Muscle layer of colon (tissue), 2 donors: Measurements from ENCODE around the gene ADCY3.

Experiments used
- H3K27ac ChIP-seq: one replicate; pipeline ENCODE4 v1.7.0; 2013; ENCODE audit warnings: low read depth, mild to moderate bottlenecking, low read length, moderate library complexity
- H3K27me3 ChIP-seq, 2 donors: one replicate each; pipeline ENCODE4 v1.7.0; 2013; ENCODE audit warnings: low read length in 2 of 2, mild to moderate bottlenecking in 2 of 2; ENCODE audit not compliant: insufficient read depth in 2 of 2, control insufficient read depth in 1 of 2
- H3K36me3 ChIP-seq: one replicate; pipeline ENCODE4 v1.7.0; 2013; ENCODE audit warnings: mild to moderate bottlenecking, low read length; ENCODE audit not compliant: insufficient read depth
- H3K4me1 ChIP-seq: one replicate; pipeline ENCODE4 v1.7.0; 2013; ENCODE audit warnings: mild to moderate bottlenecking, low read length; ENCODE audit not compliant: insufficient read depth
- H3K4me3 ChIP-seq, 2 donors: one replicate each; pipeline ENCODE4 v1.7.0; 2013; ENCODE audit warnings: low read length in 2 of 2, low read depth in 1 of 2, mild to moderate bottlenecking in 1 of 2, moderate library complexity in 1 of 2
- H3K9ac ChIP-seq: one replicate; pipeline ENCODE4 v1.7.0; 2013; ENCODE audit warnings: low read length
- H3K9me3 ChIP-seq: one replicate; pipeline ENCODE4 v1.7.0; 2013; ENCODE audit warnings: mild to moderate bottlenecking, low read length
- donor health status: abdominal sarcoma.
- donor health status: Adenocarcinoma of cecum.

The ADCY3 gene

DNA sequence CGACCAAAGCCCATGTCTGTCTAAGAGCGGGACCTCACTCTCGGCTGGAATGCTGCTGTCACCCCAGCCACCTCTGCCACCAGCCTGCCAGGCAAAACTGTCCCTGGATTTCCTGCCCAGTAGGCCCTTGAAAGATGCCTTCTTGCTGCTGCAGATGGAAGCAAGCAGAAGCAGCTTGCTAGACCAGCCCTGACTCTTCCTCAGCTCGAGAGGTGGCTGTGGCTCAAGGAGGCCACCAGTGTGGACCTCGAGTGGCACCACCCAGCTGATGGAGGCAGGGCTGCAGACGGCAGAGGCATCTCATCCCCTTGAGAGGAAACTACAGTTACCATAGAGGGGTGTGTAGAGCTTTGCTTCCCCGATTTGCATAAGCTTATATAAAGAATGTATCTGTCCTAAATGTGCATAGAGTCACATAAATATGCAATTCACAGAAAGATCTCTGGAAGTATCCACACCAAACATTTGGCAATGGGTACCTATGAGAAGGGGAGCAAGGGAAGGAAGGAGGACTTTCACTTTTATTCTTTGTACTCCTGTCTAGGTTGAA, 20.6 kb downstream of the ADCY3 start:
- no peak overlapping the region for H3K27ac ChIP-seq
- no peak overlapping the region for H3K9ac ChIP-seq
- no peaks in the 10 kb centered on the region for H3K4me1 ChIP-seq
- H3K27me3 ChIP-seq = no peaks in the 10 kb centered on the region
- H3K4me3 ChIP-seq = no peak overlapping the region
- no peaks in the 10 kb centered on the region for H3K36me3 ChIP-seq
- H3K9me3 ChIP-seq = no peaks in the 10 kb centered on the region

- Histone ChIP-seq H3K9ac (no peak overlapping the region), H3K27me3 (no peaks in the 10 kb centered on the region), H3K4me3 (no peak overlapping the region), H3K9me3 (no peaks in the 10 kb centered on the region), H3K36me3 (no peaks in the 10 kb centered on the region), H3K27ac (no peak overlapping the region), H3K4me1 (no peaks in the 10 kb centered on the region)
Measured at GRCh38 chr2:24898122-24899109, 21.6 kb downstream of the ADCY3 start.

DNA sequence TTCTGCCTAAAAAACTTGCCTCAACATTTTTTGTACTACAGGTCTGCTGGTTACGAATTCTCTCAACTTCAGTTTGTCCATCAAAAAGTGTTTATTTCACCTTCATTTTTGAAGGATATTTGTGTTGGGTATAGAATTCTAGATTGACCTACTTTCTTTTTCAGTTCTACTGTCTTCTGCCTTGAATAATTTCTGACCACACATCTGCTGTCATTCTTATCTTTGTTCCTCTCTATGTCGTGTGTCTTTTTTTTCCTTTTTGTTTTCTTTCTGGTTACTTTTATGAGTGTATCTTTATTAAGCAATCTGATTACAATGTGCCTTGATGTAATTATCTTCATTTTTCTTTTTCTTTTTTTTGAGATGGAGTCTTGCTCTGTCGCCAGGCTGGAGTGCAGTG, 25.3 kb downstream of the ADCY3 start:
- Histone ChIP-seq H3K9ac (no peak overlapping the region), H3K4me3 (no peak overlapping the region), H3K9me3 (no peaks in the 10 kb centered on the region), H3K27ac (no peak overlapping the region), H3K36me3 (no peaks in the 10 kb centered on the region), H3K27me3 (no peaks in the 10 kb centered on the region), H3K4me1 (no peaks in the 10 kb centered on the region)

GRCh38 chr2:24893934-24894333, 26.1 kb downstream of the ADCY3 start:
- H3K9ac ChIP-seq = no peak overlapping the region
- H3K27me3 ChIP-seq = no peaks in the 10 kb centered on the region
- H3K4me1 ChIP-seq = no peaks in the 10 kb centered on the region
- no peaks in the 10 kb centered on the region for H3K36me3 ChIP-seq
- H3K27ac ChIP-seq = no peak overlapping the region
- H3K4me3 ChIP-seq = no peak overlapping the region
- H3K9me3 ChIP-seq = no peaks in the 10 kb centered on the region

DNA sequence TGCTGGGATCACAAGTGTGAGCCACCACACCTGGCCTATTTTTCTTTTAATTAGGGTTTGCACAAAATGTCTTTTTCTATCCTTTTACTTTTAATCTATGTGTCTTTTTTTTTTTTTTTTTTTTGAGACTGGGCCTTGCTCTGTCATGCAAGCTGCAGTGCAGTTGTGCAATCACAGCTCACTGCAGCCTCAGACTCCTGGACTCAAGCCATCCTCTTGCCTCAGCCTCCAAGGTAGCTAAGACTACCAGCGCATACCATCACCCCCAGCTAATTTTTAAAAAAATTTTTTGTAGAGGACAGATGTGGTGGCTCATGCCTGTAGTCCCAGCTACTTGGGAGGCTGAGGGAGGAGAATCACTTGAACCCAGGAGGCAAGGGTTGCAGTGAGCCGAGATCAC, 27.1 kb downstream of the ADCY3 start:
- Histone ChIP-seq H3K9ac (no peak overlapping the region), H3K27ac (no peak overlapping the region), H3K9me3 (no peaks in the 10 kb centered on the region)

GRCh38 chr2:24891201-24891600, 28.8 kb downstream of the ADCY3 start:
- Histone ChIP-seq H3K4me3 (no peak overlapping the region), H3K9ac (no peak overlapping the region), H3K9me3 (no peaks in the 10 kb centered on the region), H3K27ac (no peak overlapping the region), H3K27me3 (no peaks in the 10 kb centered on the region), H3K36me3 (no peaks in the 10 kb centered on the region), H3K4me1 (no peaks in the 10 kb centered on the region)

More for the DNA sequence above, 27.1 kb downstream of the ADCY3 start:
- H3K4me3 ChIP-seq = no peak overlapping the region
- no peaks in the 10 kb centered on the region for H3K27me3 ChIP-seq
- H3K36me3 ChIP-seq = no peaks in the 10 kb centered on the region
- no peaks in the 10 kb centered on the region for H3K4me1 ChIP-seq

- no peaks in the 10 kb centered on the region for H3K36me3 ChIP-seq
- no peak overlapping the region for H3K9ac ChIP-seq
- no peak overlapping the region for H3K4me3 ChIP-seq
- H3K27ac ChIP-seq = no peak overlapping the region
- no peaks in the 10 kb centered on the region for H3K27me3 ChIP-seq
- no peaks in the 10 kb centered on the region for H3K9me3 ChIP-seq
- no peaks in the 10 kb centered on the region for H3K4me1 ChIP-seq
Measured at GRCh38 chr2:24889221-24889620, 30.8 kb downstream of the ADCY3 start.

GRCh38 chr2:24888177-24888576, 31.9 kb downstream of the ADCY3 start:
- H3K4me3 ChIP-seq = no peak overlapping the region
- no peaks in the 10 kb centered on the region for H3K9me3 ChIP-seq
- H3K27ac ChIP-seq = no peak overlapping the region
- H3K36me3 ChIP-seq = no peaks in the 10 kb centered on the region
- H3K9ac ChIP-seq = no peak overlapping the region
- H3K27me3 ChIP-seq = no peaks in the 10 kb centered on the region
- no peaks in the 10 kb centered on the region for H3K4me1 ChIP-seq

- H3K36me3 ChIP-seq = no peaks in the 10 kb centered on the region
- H3K4me1 ChIP-seq = no peaks in the 10 kb centered on the region
- H3K9me3 ChIP-seq = no peaks in the 10 kb centered on the region
- no peak overlapping the region for H3K4me3 ChIP-seq
- H3K27ac ChIP-seq = no peak overlapping the region
- no peak overlapping the region for H3K9ac ChIP-seq
- H3K27me3 ChIP-seq = no peaks in the 10 kb centered on the region
Measured at GRCh38 chr2:24887307-24887874, 32.6 kb downstream of the ADCY3 start.

- no peaks in the 10 kb centered on the region for H3K36me3 ChIP-seq
- H3K4me3 ChIP-seq = no peak overlapping the region
- no peak overlapping the region for H3K27ac ChIP-seq
Measured at GRCh38 chr2:24886691-24887304, 33.2 kb downstream of the ADCY3 start.

DNA sequence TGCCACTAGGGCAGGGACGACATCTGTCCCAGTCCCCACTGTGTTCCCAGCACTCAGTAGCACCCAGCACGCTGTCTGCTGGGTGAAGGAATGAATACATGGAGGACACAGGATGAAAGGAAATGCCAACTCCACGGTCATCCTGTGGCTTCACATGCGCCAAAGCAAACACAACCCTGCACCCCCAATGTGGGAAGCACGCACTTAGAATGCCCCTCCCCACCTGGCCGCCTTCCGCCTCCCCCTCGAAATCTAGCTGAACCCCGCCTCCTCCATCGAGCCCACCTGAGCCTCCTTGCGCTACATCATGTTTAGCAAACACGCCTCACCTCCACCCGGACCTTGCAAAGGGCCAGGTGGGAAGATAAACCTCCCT, 33.9 kb downstream of the ADCY3 start:
- Histone ChIP-seq H3K4me3 (no peak overlapping the region), H3K4me1 (no peaks in the 10 kb centered on the region), H3K36me3 (no peaks in the 10 kb centered on the region), H3K27me3 (no peaks in the 10 kb centered on the region), H3K27ac (no peak overlapping the region), H3K9me3 (no peaks in the 10 kb centered on the region), H3K9ac (no peak overlapping the region)

More at GRCh38 chr2:24886691-24887304, 33.2 kb downstream of the ADCY3 start:
- no peaks in the 10 kb centered on the region for H3K9me3 ChIP-seq
- no peaks in the 10 kb centered on the region for H3K4me1 ChIP-seq
- no peaks in the 10 kb centered on the region for H3K27me3 ChIP-seq
- no peak overlapping the region for H3K9ac ChIP-seq
